Endothelial cell of umbilical vein (primary cell): ENCODE measurements around the gene CAPN7. TPM values are rescaled to one million over a fixed set of nuclear protein-coding genes. Genes with fewer than 3 reads are reported as not detected.

Source experiments
- BruUV-seq: library from RNA; stranded (reverse); fragments of 400-500 nt; replicated peaks from 2 replicates; lab custom pipeline; 2021; lab: Mats Ljungman, UMichigan
- CTCF ChIA-PET: fragments of 300-600, 350-600 bp; sonication (Branson Sonifier 250); formaldehyde crosslinking; loops from one replicate; lab custom pipeline; 2021; ENCODE audit warnings: antibody characterized with exemption, inconsistent platforms; lab: Charles Lee
- POLR2A ChIA-PET: fragments of 300-600, 350-600 bp; sonication (Branson Sonifier 250); formaldehyde crosslinking; loops from one replicate; lab custom pipeline; 2021; ENCODE audit warnings: antibody characterized with exemption, inconsistent platforms; lab: Charles Lee
- DNase-seq: peaks from one replicate; pipeline ENCODE4 v3.0.0-alpha.2; 2011; ENCODE audit warnings: low read depth, low spot score
- FAIRE-seq: peaks from 2 replicates; lab custom pipeline; 2011; peaks lifted over from hg19 to GRCh38; lab: Jason Lieb, UNC
- H2AFZ ChIP-seq: 2 replicates; pipeline ENCODE4 v1.6.0; 2012; ENCODE audit warnings: low read depth, low read length, control low read depth, inconsistent platforms
- H3K27ac ChIP-seq: 2 replicates; pipeline ENCODE4 v1.5.1; 2011; ENCODE audit warnings: low read depth, mild to moderate bottlenecking, control low read depth, low read length, moderate library complexity; ENCODE audit not compliant: insufficient read depth
- H3K27me3 ChIP-seq, 2 experiments: 2 replicates each; pipeline versions ENCODE4 v1.6.0 to v1.6.1; 2011; ENCODE audit warnings: low read length in 2 of 2, mixed read lengths in 1 of 2; ENCODE audit not compliant: control insufficient read depth in 2 of 2, insufficient read depth in 2 of 2
- H3K36me3 ChIP-seq, 2 experiments: 2 replicates in 1 of 2; 3 replicates in 1 of 2; pipeline ENCODE4 v1.5.1; 2011; ENCODE audit warnings: low read length in 2 of 2, mild to moderate bottlenecking in 1 of 2, moderate library complexity in 1 of 2; ENCODE audit not compliant: control insufficient read depth in 2 of 2, insufficient read depth in 2 of 2; ENCODE audit errors: extremely low read depth in 1 of 2
- H3K4me1 ChIP-seq: 3 replicates; pipeline ENCODE4 v1.5.1; 2011; ENCODE audit warnings: mild to moderate bottlenecking, low read length; ENCODE audit not compliant: control insufficient read depth, insufficient read depth; ENCODE audit errors: extremely low read depth
- H3K4me2 ChIP-seq: 2 replicates; pipeline ENCODE4 v1.6.1; 2011; ENCODE audit warnings: low read length, control low read depth, mixed read lengths; ENCODE audit not compliant: insufficient read depth
- H3K4me3 ChIP-seq, 3 experiments: fragments of 200-600 bp in 1 of 3; sonication (generic), shearing (Covaris generic) in 1 of 3; replicated peaks in 1 of 3; 2 replicates each; pipeline ENCODE4 v1.5.1; 2011 to 2016; ENCODE audit warnings: control low read depth in 3 of 3, low read length in 3 of 3, mild to moderate bottlenecking in 2 of 3, inconsistent platforms in 1 of 3, low read depth in 1 of 3, moderate library complexity in 1 of 3; ENCODE audit not compliant: insufficient read depth in 1 of 3
- H3K79me2 ChIP-seq: 2 replicates; pipeline ENCODE4 v1.6.0; 2012; ENCODE audit warnings: low read length, inconsistent platforms; ENCODE audit not compliant: control insufficient read depth, insufficient read depth
- H3K9ac ChIP-seq: replicated peaks from 2 replicates; pipeline ENCODE3; 2011; ENCODE audit warnings: low read length, control low read depth; ENCODE audit not compliant: insufficient read depth; ENCODE audit errors: extremely low read depth
- H3K9me1 ChIP-seq: replicated peaks from 3 replicates; pipeline ENCODE4 v1.6.0; 2011; ENCODE audit warnings: mild to moderate bottlenecking, low read length; ENCODE audit not compliant: control insufficient read depth, insufficient read depth; ENCODE audit errors: extremely low read depth
- H3K9me3 ChIP-seq: replicated peaks from 2 replicates; pipeline ENCODE4 v1.5.1; 2012; ENCODE audit warnings: low read length, inconsistent platforms; ENCODE audit not compliant: control insufficient read depth, insufficient read depth
- H4K20me1 ChIP-seq: replicated peaks from 2 replicates; pipeline ENCODE3; 2011; ENCODE audit warnings: mild to moderate bottlenecking, low read length; ENCODE audit not compliant: control insufficient read depth, insufficient read depth; ENCODE audit errors: extremely low read depth
- EZH2 ChIP-seq: IDR thresholded peaks from 2 replicates; pipeline ENCODE4 v1.6.1; 2012; ENCODE audit warnings: borderline replicate concordance, low read depth, mild to moderate bottlenecking, moderate library complexity, low read length, inconsistent platforms; ENCODE audit not compliant: severe bottlenecking
- FOS ChIP-seq: IDR thresholded peaks from 2 replicates; pipeline ENCODE4 v1.6.1; 2011; ENCODE audit warnings: mild to moderate bottlenecking, low read length, moderate library complexity, borderline replicate concordance; ENCODE audit not compliant: insufficient read depth
- GATA2 ChIP-seq: IDR thresholded peaks from 2 replicates; pipeline ENCODE4 v1.7.0; 2011; ENCODE audit warnings: low read depth, mild to moderate bottlenecking, moderate library complexity, mixed read lengths, low read length; ENCODE audit not compliant: insufficient read length, insufficient read depth
- JUN ChIP-seq: IDR thresholded peaks from 2 replicates; pipeline ENCODE4 v1.6.1; 2011; ENCODE audit warnings: borderline replicate concordance, low read depth; ENCODE audit not compliant: insufficient read length, insufficient read depth
- MYC ChIP-seq: IDR thresholded peaks from one replicate; pipeline ENCODE4 v1.6.1; 2011; ENCODE audit warnings: mild to moderate bottlenecking, low read depth, low read length
- POLR2A ChIP-seq: IDR thresholded peaks from 2 replicates; pipeline ENCODE4 v1.6.1; 2012; ENCODE audit warnings: low read depth, mild to moderate bottlenecking, control low read depth, low read length
- POLR2AphosphoS5 ChIP-seq: IDR thresholded peaks from 2 replicates; pipeline ENCODE4 v1.6.1; 2012; ENCODE audit warnings: low read depth, mild to moderate bottlenecking, control low read depth, low read length, moderate library complexity; ENCODE audit not compliant: insufficient read depth
- dilution Hi-C: fragments of 300-500 bp; cut with MboI; formaldehyde crosslinking; loops from one replicate; pipeline ENCODE4 v1.15.0; 2019; ENCODE audit warnings: low sequenced_read_pairs; ENCODE audit not compliant: extremely low pct_ligation_motif_present
- intact Hi-C: fragments of 100-400 bp; cut with micrococcal nuclease; formaldehyde crosslinking; loops from one replicate; pipeline ENCODE4 v1.10.0; 2022
- polyA plus RNA-seq, 4 experiments: library from polyadenylated mRNA; depleted of rRNA in 3 of 4; stranded (reverse) in 3 of 4; unstranded in 1 of 4; fragments of >200 nt; gene quantifications; 2 replicates each; pipeline versions ENCODE4 v1.2.1 to v1.2.3, GENCODE V29; 2011 to 2012; ENCODE audit warnings: missing spikeins in 1 of 4
- total RNA-seq: library from RNA; stranded (reverse); gene quantifications from 2 replicates; pipeline ENCODE4 v1.2.3, GENCODE V29; 2021
- TF ChIP-seq, protein P1 (sequence below): IDR thresholded peaks from 2 replicates; pipeline ENCODE4 v1.6.1; 2011; ENCODE audit not compliant: insufficient read depth, insufficient read length
- TF ChIP-seq, protein P2 (sequence below), 2 donors: IDR thresholded peaks; 1 replicate in 1 of 2; 2 replicates in 1 of 2; pipeline ENCODE4 v1.5.1; 2011; ENCODE audit warnings: low read length in 2 of 2, mild to moderate bottlenecking in 2 of 2, moderate library complexity in 2 of 2, control low read depth in 1 of 2, inconsistent platforms in 1 of 2, low read depth in 1 of 2; ENCODE audit not compliant: insufficient read depth in 1 of 2; ENCODE audit errors: extremely low read depth in 1 of 2

The CAPN7 gene
- total and polyA plus RNA-seq, 2 donors (not counting 3 experiments of a cell fraction or from before 2014, with no cell fraction given): 13.2 to 32.7 TPM

DNA sequence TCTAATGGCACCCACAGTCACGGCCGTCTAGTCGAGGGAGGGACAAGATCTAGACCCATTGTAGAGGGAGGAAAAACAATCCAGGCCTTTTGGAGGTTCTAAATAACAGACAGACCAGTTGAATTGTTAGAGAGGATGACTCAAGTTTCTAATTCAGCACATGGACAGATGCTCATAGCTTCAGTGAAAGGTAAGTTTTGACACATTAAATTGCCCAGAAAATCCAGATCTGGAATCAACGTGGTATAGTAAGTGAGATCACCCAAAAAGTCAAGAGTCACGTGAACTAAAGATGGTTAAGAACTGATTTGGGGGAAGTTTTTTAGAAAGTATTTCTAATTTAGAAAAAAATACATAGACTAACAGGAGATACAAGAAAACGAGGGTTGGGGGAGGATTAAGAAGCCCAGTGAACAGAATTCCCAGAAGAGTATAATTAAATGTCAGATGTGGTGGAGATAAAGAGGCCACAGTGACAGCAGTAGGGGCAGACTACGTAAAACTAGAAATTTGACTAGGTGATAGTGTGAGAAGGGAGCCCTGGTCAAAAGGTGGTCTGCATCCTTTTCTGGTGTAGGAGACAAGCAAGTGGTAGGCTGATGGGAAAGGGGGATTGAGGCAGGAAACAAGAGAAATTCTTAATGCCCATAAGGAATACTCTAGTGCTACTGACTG lies 47.1 kb downstream of the CAPN7 start:
- FAIRE-seq (no peak), DNase-seq (no peak)
- Histone ChIP-seq H3K79me2 (no peaks in the 10 kb centered on the region), H3K9ac (no peak overlapping the region), H3K4me1 (no peaks in the 10 kb centered on the region), H4K20me1 (no peaks in the 10 kb centered on the region), H2AFZ (no peak overlapping the region), H3K4me2 (no peak overlapping the region), H3K36me3 (peaks cover 24 to 33% of the 10 kb centered on the region in 2 experiments), H3K27me3 (no peaks in the 10 kb centered on the region), H3K27ac (no peak overlapping the region), H3K4me3 (no peak overlapping the region), H3K9me3 (no peaks in the 10 kb centered on the region), H3K9me1 (no peaks in the 10 kb centered on the region)
- POLR2A ChIA-PET: no interaction called here
- no TSS peak for BruUV-seq
- CTCF ChIA-PET: interaction anchor here (1.3 kb wide), 1 partner anchor 152 kb away, joined by 8 read pairs; no protein-coding TSS in a partner anchor
- dilution Hi-C loops (no loop called here), intact Hi-C loops (no loop called here)
- TF ChIP-seq JUN (no peak), MYC (no peak), GATA2 (no peak), POLR2AphosphoS5 (no peak), EZH2 (no peak), FOS (no peak), POLR2A (no peak)
- TF ChIP-seq, protein P1, sequence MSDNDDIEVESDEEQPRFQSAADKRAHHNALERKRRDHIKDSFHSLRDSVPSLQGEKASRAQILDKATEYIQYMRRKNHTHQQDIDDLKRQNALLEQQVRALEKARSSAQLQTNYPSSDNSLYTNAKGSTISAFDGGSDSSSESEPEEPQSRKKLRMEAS: no peak
- TF ChIP-seq, protein P2, sequence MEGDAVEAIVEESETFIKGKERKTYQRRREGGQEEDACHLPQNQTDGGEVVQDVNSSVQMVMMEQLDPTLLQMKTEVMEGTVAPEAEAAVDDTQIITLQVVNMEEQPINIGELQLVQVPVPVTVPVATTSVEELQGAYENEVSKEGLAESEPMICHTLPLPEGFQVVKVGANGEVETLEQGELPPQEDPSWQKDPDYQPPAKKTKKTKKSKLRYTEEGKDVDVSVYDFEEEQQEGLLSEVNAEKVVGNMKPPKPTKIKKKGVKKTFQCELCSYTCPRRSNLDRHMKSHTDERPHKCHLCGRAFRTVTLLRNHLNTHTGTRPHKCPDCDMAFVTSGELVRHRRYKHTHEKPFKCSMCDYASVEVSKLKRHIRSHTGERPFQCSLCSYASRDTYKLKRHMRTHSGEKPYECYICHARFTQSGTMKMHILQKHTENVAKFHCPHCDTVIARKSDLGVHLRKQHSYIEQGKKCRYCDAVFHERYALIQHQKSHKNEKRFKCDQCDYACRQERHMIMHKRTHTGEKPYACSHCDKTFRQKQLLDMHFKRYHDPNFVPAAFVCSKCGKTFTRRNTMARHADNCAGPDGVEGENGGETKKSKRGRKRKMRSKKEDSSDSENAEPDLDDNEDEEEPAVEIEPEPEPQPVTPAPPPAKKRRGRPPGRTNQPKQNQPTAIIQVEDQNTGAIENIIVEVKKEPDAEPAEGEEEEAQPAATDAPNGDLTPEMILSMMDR (IDR thresholded peaks at IDR 0.05; ENCODE audit: extremely low read depth in 1 of 2, insufficient read depth in 1 of 2, low read depth in 1 of 2, low read length in 2 of 2): no peak
